ENCODE data around the gene ALX1.

Gene ALX1

DNA sequence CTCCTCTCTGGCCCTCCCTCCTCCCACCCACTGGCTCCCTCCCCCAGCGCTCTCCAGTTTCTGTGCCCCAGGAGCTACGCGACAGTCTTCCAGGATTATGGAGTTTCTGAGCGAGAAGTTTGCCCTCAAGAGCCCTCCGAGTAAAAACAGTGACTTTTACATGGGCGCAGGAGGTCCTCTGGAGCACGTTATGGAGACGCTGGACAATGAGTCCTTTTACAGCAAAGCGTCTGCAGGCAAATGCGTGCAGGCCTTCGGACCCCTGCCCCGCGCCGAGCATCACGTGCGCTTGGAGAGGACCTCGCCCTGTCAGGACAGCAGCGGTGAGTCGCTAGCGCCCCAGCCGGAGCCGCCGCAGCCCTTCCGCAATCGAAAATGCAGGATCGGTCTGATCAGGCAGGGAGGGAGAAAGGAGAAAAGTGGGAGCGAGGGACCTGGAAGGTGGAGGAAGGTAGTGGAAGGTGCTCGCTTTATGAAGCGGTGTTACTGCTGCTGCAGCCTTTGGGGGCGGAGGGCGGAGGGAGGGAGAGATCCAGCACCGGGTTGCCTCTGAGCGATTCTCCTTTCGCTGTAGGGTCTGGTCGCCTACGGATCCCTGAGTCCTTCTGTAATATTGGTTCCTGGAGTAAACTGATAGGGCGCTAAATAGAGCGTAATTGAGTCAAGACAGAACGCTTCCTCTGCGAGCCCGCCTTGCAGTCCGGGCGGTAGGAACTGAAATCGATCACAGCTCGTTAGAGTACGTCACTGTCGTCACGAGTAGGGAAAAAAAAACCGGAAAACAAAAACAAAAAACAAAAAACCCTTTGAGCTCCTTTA is at the start of gene ALX1:
Gene ALX1 (plus strand): TSS at position 56 of the 819 bp plus-strand sequence. CDS start 42 bp downstream, at position 98.
- DNase-seq: no peak

DNA sequence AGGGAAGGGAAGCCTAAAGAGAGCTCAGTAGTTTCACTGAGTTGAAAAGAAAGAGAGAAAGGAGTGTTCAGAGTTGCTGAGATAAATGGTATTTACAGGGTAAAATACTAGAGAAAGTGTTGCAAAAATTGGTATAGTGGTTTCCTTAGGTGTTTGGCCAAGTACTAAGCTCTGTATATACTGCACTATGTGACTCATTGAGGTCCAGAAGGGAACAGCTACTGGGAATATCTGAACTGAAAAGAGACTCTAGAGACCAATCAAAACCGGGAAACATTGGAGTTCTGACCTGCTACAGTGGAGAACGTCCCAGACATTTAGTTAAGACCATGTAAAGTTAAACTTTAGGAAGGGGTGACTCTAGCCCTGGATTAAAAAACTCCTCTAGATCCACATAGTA is 42.7 kb upstream of the ALX1 start:
- no peak for DNase-seq

DNA sequence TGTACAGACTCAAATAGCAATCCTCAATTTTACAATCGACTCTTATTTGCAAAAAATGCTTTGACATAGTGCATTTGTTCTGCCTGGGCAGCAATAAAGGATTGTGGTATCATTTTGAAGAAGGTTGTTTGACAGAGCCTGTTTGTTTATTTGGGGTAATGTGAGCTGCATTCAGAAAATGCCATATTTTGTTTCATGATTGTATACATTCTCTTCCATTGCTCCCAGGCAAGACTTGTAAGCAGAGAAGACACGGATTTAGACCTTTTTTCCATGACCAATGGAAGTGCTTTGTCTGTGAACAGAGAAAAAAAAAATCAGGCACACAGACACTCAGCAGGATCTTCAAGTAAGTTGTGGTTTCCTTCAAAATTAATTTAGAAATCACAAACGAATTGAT is 35.5 kb upstream of the ALX1 start:
- no peak for DNase-seq

DNA sequence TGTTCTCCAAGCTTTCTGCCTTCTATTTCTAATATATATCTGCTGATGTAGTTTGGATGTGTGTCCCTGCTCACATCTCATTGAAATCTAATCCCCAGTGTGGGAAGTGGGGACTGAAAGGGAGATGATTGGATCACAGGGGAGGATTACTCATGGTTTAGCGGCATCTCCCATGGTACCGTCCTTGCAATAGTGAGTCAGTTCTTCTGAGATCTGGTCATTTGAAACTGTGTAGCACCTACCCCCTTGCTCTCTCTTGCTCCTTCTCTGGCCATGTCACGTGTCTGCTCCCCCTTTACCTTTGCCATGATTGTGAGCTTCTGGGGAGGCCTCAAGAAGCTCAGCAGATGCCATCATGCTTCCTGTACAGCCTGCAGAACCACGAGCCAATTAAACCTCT is 26.2 kb upstream of the ALX1 start:
- no peak for DNase-seq

DNA sequence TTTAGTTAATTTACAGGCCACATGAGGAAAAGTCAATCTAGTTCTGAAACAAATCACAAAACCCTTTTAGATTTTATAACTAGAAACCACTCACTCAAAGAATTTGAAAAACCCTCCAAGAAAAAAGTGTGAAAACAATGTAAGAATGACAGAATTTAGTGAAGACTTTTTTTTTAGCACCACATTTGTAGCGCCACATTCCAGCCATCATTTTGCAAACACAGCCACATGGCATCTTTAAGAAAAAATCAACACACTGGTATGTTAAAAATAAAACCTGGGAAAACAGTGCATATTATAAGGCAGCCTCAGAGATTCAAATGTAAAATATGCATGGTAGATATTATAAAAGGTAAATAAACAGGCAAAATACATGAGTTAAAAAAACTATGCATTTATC is 22.3 kb upstream of the ALX1 start:
- DNase-seq: no peak

DNA sequence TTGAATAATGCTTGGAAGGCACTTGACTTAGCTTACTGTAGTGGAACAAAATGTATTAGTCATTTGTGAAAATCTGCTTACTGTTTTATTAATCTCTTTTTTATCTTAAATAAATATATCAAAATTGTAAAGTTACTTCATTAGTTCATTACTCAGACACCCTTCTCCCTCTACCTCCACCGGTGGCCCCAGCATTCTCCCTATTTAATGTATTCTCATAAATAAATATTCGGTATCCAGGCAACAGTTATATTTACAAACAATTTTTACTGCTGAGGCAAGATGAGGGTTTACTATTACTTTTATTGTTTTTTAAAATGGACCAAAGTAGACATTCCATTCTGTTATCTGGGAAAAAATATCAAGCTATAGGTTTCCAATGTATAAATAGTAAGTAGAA is 19.6 kb upstream of the ALX1 start:
- DNase-seq: no peak

DNA sequence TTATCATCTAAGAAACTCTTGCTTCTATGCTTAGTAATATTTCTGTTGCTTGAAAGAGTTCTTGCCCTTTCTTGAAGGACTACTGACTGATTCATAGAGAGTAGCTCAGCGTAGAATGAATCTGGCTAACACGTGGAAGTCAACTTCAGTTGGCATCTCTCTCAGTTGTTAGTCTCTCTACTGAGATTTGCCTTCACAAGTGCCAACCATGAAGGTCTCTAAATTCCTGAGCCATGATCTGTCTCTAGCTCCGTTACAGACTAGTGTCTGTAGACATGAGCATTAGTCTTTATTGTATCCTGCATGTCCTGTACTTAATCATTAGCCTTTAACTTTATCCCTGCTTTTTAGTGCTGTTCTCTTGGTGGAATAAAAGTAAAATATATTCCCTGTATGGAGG is 19.1 kb upstream of the ALX1 start:
- DNase-seq: no peak

DNA sequence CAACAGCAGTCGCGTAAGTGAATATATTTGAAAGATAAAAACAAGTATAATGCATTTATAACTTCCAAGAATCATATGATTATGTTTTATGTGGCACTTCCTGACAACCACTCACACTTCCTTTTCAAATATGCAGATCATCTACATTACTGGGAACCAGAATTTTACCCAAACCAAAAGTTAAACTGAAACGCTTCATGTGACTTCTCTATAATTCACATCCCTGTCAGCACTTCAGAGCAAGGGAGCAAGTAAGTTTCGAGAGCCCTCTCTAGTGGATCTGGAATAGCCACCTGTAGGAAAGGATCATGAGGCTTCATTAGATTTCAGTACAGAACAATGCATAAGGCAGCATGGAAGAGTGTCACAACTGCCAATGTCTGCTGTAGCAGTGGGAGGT is 13.7 kb upstream of the ALX1 start:
- DNase-seq: no peak

DNA sequence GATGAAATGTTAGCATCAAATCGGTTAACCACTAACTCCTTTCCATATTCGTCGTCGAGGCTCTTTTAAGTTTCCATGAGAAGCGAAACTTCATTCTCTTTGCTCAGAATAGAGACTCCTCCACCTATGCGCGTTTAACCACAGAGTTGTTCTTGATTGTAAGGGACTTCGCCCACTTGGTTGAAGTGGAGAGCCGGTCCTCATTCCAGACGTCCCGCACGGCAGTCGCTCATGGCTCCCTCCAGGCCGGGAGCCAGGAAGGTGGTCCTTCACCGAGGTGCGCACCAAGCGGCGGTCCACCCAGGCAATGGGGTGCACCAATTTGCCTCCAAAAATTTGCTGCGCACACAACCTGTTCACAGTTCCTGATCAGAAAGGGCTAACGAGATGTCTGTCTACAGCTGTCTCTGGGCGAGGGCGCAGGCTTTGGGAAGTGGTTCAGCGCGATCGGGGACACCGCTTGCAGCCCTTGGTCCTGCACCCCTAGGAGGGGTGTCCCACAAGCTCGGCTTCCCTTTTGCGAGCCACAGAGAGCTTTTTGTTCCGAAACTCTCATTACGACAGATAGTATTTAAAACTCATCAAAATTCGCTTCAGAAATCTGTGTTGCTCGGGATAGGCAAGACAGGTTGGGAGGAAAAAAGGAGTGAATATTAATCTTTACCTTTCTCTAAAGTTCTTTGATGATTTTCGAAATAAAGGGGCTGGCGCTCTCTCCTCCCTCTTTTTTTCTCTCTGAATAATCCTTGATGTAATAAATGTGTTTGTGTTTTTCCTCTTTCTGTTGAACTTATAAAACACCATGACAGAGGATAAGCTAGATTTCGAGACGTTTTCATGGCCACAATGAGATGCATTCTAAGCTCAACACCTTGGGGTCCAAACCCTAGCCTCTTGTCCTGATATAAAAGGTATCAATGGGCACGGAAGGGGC is 6.4 kb upstream of the ALX1 start:
- no peak for DNase-seq

DNA sequence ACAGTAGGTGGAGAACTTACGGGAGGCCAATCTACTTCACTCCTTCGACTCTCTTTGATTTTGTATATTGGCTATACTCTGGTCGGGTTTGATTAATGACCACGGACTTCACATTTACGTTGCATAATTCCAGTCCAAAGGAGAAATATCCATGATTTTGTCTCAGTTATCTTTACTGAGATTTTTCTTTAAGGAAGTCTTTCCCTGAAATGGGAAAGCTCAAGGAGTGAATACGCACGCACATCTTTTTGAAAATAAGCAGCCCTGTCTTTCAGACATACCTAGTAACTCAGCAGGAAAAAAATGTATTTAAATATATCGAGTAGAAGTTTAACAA is 5.7 kb upstream of the ALX1 start:
- no peak for DNase-seq

DNA sequence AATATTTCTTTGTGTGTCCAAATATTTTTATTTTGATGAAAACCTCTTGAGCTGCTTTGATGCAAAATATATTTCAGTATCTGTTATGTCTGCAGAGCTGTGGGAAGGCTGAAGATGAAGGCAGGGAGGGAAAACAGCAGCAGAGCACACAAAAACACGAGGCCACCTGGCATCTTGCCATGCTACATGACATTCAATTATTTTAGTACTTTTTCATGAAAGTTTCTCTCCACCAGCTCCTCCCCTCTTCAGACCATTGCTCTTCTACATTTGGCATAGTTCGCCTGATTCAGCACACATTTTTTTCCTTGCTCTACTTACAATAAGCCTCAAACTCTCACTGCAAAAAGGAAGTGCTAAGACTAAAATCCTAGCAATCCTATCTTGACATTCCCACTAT is 4.6 kb upstream of the ALX1 start:
- peak; percentile 18 for DNase-seq

DNA sequence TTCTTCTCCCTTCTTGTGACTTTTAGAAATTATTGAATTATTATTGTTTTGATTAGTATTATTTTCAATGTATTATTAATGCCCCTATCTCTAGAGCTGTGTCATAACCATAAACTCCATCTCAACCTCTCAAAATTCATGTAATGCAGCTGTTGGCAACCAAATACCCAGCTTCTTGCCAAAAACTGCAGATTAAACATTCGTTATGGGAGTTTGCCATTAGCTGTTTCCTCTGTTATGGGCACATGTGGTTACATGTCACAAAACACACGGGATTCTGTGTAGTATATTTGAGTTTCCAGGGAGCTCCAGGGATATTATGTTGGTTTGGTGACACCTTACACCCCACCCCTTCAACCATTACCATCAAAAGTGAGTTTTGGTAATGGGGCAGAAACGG is 2.8 kb upstream of the ALX1 start:
- DNase-seq: no peak

DNA sequence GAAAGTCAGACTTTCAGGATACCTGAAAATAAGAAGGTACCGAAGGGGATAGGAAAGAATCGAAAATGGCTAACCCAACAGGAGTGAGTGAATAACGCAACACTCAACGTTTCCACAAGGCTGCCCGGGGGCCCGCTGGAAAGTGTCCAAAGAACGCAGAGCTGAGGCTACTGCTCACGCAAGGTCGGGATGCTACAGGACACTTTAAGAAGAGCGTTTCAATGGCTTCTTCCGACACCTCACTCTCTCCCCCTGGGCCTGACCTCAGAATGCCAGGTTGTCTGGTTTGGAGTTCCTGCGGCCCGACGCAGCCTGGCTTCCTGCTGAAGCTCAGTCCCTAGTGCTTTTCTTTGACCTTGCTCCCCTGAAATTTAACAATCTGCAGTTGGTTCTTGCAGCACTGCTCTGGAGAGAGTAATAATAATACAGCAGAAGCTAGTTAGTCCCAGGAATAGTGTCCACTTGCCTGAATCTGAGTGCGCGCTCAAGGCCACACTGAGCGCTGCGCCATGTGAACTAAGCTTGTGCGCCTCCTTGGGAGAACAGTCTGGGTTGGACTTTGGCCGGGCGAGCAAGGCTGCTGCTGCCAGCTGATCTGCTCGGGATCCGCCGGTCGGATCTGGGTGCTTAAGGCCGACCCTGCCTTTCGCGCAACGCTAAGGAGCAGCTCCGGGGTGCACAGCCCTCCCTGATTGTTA is 2.0 kb upstream of the ALX1 start:
- DNase-seq: no peak

DNA sequence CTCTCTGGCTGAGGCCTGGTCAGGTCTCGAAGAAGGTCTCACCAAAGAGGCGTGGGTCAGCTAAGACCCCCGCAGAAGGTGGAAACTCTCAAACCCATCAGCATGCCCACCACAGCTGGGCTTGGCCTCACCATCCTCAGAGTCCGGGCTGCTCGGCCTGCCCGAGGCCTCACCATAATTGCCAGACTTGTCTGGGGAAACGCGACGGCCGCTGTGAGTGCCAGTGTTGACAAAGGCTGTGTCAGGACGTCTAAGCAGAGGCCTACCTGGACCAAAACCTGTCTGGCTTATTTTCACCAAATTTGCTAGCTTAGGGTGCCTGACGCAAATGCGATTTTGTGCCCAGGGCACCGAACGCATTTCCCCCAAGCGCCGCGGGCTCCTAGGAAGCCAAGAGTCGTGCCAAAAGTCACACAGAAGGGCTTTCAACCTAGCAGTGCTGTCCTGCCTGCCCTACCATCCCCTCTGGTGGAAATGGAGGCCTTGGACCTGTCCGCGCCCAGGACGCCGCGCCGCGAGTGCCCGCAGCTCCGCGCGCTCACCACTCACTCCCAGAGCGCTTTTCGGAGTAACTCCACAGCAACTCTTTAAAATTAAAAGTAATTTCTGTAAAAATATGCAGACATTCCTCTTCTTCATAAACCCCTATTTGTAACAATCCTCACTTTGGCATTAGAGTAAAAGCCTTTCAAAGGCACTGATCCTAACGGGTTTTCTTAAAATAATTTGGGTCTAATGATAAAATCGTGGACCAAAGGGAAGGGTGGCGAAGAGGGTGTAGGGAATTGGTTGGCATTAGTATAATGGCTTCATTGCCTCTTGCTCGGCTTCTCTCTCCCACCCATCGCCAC is 1.2 kb upstream of the ALX1 start:
- DNase-seq: no peak

DNA sequence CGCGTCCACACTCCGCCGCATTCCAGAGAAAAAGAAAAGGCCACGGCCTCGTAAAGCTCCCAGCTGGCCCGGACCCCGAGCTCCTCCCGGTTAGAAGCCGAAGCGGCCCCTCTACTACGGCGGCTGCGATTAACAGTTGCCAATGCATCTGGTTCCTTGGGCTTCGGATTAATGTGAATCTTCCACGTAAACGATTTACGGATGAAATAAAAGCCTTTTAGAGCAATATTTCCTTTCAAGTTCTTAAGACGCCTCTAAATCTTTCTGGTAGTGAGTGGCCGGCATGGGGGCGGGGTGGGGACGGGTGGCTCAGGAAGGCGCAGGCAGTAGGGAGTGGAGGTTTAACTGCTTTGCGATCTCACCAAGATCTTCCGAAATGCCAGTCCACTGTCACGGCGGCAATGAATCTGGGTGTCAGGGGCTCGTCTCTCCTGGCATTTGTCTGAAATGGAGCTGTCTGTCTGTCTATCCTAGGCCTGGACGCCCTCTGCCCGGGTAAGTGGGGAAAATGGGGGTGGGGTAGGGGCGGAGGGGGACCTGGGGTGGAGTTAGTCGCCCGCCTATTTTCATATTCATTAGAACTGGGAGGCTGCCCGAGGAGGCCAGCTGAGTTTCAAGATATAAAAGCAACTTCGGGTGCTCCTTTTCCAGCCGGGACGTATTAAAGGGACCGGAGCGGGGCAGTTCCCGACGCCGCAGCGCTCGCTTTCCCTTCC is 413 bp upstream of the ALX1 start:
- DNase-seq: no peak

DNA sequence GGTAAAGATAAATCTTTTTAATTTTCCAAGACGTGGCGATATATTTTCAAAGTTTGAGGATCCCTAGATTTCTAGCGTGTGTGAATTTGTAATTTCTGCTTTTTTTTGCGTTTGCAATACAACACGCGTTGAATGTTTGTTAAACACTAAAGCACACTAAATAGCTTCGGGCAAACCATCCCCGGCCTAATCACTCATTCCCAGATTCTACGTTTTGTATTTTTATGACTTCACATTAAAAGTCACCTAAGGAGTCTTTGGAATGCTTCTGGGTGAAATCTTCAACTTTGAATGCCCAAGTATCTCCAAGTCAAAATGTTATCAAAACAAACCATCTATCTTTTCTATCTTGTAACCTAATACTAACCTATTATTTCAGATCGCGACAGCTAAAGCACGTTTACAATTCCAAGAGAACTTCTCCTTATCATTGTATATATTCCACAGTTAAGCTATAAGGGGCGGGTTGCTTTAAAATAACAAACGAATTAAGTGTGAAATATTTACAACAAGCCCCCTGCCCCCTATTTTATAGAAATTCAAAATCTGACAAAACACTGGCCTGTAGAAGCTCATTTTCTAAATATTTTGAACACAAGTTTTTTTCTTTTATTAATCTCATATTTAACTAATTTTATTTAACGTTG is 1.1 kb downstream of the ALX1 start:
- DNase-seq: no peak

DNA sequence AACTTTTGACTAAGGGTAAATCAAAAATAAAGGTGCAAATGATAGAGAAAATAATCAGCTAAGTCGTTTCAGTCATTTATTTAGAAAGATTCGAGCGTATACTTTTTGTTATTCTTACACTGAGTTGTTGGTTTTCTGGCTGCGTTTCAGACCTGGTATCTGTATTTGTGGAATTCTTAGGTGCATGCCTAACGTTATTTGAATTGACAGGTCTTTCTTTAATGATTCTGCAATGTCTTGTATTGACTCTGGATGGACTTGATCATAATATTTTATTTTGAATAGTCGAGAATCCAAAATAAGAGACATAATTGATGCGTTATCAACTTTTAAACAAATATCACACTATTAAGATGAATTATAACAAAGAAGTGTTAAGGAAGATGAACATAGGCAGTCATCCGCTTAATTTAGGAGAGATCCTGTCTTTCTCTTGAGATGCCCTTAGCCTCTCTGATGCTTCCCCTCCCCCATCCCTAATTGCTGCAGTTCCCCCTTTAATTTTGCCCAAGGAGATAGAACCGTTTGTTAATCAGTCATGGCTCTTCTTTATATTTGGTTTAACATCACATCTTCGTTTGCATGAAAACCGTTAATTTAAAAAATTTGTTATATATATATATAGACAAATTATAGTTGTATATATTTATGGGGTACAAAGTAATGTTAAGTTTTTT is 1.8 kb downstream of the ALX1 start:
- DNase-seq: no peak

DNA sequence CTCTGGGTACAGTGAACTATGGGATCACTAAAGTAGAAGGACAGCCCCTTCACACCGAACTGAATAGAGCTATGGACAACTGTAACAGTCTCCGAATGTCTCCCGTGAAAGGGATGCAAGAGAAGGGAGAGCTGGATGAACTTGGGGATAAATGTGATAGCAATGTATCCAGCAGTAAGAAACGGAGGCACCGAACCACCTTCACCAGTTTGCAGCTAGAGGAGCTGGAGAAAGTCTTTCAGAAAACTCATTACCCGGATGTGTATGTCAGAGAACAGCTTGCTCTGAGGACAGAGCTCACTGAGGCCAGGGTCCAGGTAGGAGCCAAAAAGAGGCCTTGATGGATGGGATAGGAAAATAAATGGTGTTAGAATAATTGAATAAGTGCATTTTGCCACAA is 3.5 kb downstream of the ALX1 start:
- no peak for DNase-seq

DNA sequence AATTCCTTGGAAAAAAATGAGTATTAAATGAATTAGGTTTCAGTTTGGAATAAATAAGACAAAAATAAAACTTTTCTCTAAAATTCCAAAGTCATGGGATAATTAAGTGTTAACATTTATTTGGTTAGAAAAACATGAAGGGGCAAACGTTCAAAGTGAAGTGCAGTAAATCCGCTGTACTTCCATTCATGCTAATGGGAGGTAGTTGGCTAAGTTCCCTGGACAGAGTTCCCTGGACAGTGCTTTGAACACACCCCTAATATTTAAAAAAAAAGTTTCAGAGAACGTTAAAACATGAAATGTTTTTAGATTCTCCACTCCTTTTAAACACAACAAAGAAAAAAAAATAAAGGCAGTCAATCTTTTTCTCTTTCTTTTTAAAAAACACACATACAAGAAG is 16.3 kb downstream of the ALX1 start:
- no peak for DNase-seq

DNA sequence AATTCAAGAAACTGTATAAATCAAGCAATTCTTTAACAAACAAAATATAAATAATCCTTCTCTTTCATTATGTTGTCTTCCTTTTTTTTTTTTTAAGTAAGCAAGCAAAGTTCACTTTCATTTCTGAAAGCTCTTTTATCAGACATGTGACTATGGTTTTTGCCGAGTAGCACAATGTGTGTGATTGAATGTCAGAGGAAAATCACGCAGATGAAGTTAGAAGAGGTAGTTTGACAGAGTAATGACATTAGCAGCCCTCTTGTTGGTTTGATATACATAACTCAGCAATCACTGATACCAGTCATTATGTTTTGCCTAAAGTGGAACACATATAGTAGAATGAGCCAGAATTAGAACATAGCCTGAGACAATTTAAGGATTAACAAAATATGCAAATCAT is 19.0 kb downstream of the ALX1 start:
- DNase-seq: no peak

DNA sequence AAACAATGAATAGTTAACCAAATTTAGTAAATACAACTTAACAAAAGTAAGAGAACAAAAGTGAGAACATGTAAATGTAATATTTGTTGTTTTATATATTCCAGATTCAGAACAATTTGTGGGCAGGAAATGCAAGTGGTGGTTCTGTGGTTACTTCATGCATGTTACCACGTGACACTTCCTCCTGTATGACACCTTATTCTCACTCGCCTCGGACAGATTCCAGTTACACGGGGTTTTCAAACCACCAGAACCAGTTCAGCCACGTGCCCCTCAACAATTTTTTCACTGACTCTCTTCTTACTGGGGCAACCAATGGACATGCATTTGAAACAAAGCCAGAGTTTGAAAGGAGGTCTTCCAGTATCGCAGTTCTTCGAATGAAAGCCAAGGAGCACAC is 21.0 kb downstream of the ALX1 start:
- no peak for DNase-seq

Measured in NCI-H1105 (cell line).